NCI-H2227 treated with DMSO at 0.1 percent for 48 hours (cell line): ENCODE results near the gene ZHX3.

Source experiments
- DNase-seq: peaks from one replicate; lab custom pipeline; 2025; lab: John Stamatoyannopoulos, UW

The ZHX3 gene, protein sequence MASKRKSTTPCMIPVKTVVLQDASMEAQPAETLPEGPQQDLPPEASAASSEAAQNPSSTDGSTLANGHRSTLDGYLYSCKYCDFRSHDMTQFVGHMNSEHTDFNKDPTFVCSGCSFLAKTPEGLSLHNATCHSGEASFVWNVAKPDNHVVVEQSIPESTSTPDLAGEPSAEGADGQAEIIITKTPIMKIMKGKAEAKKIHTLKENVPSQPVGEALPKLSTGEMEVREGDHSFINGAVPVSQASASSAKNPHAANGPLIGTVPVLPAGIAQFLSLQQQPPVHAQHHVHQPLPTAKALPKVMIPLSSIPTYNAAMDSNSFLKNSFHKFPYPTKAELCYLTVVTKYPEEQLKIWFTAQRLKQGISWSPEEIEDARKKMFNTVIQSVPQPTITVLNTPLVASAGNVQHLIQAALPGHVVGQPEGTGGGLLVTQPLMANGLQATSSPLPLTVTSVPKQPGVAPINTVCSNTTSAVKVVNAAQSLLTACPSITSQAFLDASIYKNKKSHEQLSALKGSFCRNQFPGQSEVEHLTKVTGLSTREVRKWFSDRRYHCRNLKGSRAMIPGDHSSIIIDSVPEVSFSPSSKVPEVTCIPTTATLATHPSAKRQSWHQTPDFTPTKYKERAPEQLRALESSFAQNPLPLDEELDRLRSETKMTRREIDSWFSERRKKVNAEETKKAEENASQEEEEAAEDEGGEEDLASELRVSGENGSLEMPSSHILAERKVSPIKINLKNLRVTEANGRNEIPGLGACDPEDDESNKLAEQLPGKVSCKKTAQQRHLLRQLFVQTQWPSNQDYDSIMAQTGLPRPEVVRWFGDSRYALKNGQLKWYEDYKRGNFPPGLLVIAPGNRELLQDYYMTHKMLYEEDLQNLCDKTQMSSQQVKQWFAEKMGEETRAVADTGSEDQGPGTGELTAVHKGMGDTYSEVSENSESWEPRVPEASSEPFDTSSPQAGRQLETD

DNA sequence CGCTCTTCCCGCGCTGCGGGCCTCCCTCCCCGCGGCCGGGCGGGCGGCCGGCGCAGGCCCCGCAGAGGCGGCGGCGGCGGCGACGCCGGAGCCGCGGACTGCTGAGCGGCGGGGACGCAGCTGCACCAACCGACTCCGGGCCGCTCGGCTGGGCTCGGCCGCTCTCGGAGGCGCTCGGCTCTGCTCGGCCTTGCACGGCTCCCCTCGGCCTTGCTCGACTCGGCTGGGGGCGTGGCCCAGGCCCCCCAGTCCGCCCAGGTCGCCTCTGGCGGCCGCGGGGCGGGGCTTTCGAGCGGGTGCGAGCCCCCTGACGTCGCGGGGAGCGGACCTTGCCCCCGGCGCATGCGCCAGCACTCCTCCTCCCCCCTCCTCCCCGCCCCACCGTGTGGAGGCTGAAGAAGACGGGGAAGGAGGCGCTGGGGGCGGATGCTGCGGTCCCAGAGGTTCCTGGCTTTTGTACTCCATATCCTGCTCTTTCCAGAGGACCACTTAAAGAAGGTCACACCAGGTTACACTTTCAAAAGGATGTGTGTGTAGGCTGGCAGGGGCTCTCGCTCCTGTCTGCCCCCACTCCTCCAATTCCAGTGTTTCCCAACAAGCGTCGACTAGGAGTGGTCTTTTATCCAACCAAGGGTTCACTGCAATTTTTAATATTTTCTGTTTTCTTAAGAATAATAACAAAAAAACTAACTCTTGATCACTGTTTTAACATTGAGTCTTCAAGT lies at the start of gene ZHX3:
Gene ZHX3, minus strand, starts transcription at position 186 of the 725 bp plus-strand sequence. CDS start 112,815 bp downstream, outside the sequence.
- DNase-seq, result peak; percentile 95

DNA sequence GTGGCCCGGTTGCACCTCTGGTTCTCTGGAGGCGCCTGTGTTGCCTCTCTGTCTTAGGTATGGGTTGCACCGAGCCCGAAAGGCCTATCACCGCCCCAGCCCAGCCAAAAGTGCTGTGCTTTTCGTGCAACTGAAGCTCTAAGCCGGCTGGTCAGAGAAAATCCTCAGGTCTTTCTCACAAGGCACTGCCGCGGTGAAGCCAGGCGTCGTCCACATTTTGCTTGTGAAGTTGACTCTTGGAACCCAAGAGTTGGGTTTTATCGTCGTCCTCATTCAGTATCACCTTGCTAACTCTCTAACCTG lies 49.8 kb upstream of the ZHX3 start:
- no peak for DNase-seq

DNA sequence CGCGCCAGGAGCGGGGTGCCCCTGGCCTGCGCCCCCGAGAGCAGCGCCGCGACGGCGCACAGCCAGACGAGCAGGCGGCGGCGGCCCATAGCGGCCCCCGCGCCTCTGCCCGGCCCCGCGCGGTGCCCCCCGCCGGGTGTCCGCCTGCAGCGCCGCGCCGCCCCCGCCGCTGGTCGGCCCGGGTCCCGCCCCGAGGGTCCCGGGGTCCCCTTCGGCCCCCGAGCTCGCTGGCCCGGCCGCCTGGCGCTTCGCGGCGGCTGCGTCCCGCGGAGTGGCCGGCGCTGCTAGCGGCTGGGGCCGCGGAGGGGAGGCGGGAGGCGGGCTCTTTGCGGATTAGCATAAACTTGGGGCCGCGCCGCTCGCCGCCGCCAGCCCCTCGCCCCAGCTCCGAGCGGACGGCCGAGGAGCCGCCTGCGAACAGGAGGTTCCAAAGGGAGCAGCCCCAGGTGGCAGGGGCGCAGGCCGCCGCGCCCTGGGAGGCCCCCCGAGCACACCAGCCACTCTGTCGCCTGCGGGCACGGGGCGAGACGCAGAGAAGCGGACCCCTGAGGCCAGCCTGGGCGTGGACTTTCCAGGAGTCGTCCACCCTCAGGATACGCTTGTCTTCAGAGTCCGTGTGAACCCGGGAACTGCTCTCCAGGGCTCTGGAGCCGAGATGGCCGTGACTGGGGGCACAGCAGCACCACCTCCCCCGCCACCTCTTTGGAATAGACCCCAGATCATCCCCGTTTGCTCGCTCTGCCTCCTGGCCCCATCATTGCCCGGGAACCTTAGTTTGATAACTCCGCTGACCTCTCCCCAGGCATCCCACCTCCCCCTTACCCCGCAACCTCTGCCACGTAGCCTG lies 49.2 kb upstream of the ZHX3 start, which contains the start of gene EMILIN3:
Gene EMILIN3, minus strand, starts transcription at position 273 of the 847 bp plus-strand sequence. Its CDS starts 184 bp downstream, at position 89.
- peak; percentile 20 for DNase-seq

DNA sequence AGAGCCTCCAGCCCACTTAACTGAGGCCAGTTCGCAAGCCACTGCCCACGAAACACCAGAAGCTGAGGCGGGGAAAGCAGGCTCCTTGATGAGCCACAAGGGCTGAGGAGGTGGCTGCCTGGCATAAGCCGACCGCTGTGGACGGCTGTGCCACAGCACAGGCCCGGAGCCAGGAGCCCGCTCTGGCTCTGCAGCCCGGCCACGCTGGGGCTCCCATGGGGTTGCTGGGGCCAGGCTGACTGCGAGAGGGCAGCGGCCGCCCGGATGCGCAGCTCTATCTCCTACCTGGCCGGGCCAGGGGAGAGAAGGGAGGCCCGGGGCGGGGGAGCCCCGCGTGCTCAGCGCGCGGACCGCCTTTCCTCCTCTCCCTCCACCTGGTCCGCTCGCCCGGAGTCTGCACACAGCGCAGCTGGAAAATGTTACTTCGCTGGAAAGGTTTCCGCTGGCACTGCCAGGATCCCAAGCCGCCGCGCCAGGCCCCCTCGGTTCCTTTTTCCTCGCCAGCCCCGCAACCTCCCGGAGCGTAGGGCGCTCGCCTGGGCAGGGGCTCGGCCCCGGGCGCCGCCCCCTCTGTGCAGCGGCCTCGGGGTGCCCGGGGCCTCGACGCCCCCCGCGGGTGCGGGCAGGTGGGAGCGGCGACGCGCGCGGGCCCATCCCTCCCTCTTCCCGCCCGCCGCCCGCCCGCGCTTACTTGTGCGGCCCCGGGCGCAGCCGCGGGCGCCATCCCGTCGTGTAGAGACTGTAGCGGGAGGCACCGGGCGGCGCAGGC lies 48.4 kb upstream of the ZHX3 start:
- DNase-seq, result peak; percentile 27

DNA sequence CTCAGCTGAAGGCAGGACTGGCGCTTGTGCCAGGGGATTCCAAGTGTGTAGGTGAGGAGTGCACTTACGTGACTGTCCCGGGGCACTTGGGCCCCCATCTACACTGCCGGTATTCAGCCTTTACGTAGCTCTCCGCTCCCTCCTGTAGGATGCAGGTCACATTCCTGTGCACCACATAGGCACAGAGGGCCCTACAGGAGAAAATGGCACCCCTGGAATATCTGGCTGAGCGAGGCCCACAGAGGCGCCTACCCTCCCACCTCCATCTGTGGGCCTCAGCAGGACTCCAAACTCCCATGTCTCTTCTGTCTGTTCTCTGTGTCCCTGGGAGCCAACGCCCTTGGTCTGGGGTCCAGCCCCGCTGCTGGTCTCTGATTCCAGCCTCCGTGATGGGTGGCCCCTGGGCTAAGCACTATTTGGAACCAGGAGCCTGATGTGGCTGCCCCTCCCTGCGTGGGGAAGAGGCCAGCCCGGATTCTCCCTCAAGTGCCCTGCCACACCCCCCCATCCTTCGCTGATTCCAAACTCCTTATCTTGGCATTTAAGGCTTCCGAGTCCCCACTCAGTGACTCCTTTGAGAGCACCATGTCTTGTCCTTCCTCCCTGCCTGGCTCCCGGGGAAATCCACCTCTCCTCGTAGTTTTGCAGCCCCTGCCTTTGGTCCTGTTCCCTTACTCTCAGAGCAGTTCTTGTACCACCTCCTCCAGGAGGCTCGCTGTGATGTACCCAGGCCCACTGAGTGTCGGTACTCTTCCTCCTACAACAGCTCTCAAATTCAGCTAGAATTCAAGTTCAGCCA lies 47.6 kb upstream of the ZHX3 start:
- DNase-seq, result no peak

DNA sequence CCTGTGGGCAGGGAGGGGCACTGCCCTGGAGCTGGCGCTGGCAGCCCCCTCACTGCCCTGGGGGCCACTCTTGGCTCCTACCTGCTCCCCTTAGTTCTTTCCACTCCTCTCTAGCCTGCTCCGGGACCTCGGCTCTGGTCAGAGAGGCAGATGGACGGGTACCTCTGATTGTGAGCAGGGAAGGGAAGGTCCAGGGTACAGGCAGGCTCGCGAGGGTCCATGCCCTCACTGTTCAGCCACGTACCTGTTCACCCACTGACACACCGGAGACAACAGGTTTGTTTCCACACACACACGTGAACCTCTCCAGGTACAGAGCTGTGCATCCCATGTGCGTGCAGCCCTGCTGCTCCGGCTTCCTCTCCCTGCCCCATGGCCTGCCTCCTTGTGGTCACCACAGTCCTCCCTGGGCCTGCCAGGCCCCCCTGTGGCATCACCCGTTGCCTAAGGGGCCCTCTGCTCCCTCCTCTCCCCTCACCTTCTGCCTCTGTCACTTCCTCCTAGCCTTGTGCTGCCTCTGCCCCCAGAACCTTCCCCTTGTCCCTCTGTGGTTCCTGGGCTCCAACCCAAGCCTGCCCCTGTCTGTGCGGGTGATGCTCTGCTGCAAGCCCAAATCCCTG lies 46.8 kb upstream of the ZHX3 start:
- no peak for DNase-seq

DNA sequence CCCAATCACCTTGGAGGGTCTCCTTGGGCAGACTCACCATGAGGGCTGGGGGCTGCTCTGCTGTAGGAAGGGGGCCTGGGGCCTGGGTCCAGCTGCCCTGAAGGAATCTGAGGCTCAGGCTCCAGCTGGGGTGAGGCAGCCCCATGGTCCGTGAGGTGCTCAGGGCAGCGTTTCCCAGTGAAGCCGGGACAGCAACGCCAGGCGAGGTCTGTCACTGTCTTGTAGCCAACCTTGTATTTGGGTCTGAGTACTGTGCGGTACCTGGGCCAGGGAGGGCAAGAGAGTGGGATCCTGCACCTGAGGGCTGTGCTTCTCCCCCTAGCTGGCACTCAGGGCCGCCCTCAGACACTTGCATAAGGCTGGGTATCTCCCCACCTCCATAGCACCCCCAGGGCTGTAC lies 46.1 kb upstream of the ZHX3 start:
- DNase-seq, result no peak

DNA sequence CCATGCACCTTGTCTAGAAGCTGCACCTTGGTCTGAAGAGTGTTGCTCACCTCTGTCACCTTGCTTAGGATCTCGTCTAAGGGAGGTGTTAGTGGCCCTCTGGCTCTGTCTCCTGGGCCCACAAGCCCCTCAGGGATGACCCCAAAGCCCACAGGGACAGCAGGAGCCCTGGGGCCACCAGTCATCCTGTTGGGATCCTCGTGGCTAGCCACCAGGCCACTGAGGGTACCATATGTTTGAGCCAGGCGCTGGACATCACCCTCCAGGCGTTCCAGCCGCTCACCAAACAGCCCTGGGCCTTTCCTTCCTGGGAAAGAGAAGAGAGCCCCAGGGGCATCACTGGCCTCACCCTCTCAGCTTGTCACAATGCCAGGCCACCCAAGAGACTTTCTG lies 45.2 kb upstream of the ZHX3 start:
- no peak for DNase-seq

DNA sequence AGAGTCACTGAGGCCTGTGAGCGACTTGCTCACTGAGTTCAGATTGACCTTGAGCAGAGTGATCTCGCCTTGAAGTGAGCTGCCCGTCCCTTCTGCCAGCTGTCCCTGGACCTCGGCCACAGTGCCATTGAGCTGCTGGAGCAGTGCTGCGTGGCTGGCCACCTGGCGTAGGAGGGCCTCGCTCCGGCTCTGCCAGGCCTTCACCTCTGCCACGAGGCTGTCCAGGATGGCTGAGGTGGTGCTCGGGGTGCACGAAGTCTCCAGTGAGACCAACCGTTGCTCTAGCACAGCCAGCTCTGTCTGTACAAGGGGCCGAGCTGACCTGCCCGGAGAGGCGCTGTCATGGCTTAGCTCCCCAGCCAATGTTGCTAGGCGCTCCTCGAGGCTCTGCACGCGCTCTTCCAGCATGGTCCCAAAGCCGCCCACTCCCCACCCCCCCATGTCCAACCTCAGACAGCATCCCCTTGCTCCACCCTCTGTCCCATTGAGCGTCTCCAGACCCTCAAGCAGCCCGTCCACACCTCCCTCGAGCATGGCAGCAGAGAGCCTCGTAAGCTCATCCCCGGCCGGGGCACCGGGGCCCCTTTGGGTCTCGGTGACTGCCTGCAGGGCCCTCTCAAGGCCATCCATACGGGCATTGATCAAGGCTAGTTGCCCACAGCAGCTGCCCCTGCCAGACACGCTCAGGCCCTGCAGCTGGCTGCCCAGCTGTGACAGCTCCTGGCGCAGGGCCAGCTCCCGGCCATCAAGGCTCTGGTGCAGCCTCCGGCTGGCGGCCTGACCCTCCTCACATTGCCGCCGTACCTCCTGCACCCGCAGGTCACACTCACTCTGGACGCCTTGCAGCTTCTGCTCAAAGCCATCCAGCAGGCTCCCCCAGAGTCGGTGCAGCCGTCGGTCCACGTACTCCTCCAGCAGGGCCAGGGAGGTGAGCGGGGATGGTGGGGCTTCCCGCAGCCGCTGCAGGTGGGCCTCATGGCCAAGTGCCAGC lies 44.5 kb upstream of the ZHX3 start:
- no peak for DNase-seq

DNA sequence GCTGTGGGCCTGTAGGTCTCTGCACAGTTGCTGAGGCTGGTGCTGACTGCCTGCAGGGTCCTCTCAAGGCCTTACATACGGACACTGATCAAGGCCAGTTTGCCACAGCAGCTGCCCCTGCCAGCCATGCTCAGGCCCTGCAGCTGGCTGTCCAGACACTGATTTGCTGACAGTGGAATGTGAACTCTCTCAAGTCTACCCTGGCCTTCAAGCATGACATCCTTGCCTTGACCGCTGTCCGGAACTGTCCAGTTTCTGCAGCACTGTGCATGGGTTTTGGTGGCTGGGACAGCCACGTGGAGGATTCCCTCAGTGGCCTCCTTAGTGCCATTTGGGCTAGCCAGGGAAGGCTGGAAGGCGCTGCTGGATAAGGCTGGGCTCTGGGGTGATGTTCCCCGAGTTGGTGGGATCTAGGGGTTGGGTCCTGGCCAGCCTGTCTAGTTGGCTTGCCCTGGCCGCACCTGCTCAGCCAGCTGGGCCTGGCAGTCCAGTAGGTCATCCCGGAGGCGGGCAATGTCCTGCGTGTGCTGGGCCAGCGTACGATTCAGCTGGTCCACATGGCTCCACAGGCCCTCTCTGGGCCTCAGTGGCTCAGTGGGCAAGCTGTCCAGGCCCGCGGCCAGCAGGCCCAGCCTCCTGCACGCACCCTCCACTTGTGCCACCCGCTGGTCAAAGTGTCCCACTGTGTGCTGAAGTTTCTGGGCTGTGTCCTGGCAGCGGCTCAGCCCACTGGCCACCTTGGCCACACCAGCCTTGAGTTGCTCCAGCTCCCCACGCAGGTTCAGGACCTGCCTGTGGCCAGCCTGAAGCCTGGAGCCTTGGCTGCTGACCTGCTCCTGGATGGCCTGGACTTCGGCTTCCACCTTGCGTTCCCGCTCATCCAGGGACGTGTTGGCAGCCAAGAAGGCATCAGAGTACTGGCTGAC lies 43.6 kb upstream of the ZHX3 start:
- no peak for DNase-seq

DNA sequence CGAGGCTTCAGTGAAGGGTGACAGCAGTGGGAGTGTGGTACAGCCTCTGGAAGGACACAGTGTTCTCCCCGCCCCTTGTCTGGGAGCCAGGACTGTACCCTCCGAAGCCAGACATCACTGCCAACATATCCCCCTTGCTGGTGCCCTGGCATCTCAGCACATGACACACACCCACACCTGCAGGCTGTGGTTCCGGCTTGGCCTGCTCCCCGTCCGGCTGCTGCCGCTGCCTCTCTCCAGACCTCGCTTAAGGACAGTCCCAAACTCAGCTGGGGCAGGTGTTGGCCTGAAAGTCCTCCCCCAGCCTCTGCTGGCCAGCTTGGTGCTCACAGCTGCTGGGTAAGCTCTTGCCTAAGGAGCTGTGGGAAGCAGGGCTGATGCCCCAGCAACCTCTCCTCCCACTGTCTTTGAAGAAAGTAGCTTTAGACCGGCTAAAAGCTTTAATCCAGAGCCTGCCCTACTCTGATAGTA lies 42.0 kb upstream of the ZHX3 start:
- DNase-seq, result no peak

DNA sequence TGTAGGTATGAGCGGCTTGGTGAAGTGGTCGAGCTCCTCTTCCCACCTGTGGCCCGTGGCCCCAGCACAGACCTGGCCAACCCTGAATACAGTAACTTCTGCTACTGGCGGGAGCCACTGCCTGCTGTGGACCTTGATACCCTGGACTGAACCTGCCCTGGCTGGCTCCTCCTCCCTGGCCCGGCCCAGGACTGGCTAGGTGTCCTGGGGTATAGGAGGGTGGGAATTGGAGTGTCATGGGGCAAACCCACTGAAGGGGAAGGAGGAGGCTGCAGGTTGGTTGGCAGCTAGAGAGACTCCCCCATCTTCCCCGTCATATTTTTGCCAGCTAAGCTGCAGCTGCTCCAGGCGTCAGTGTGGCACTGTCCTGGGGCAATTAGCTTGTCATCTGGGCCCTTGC lies 41.2 kb upstream of the ZHX3 start:
- no peak for DNase-seq

DNA sequence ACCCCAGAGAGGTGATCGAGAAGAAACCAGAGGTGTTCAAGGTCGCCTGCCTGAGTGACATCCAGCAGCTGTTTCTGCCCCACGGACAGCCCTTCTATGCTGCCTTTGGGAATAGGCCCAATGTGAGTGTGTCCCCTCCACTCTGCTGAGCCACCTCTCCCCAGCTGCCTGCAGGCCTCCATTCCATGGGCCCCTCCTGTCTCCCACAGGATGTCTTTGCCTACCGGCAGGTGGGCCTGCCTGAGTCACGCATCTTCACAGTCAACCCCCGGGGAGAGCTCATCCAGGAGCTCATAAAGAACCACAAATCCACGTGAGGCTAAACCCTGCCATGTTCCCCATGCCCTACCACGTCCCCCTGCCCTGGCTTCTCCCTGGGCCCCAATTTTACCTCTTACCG lies 40.7 kb upstream of the ZHX3 start:
- DNase-seq, result no peak

DNA sequence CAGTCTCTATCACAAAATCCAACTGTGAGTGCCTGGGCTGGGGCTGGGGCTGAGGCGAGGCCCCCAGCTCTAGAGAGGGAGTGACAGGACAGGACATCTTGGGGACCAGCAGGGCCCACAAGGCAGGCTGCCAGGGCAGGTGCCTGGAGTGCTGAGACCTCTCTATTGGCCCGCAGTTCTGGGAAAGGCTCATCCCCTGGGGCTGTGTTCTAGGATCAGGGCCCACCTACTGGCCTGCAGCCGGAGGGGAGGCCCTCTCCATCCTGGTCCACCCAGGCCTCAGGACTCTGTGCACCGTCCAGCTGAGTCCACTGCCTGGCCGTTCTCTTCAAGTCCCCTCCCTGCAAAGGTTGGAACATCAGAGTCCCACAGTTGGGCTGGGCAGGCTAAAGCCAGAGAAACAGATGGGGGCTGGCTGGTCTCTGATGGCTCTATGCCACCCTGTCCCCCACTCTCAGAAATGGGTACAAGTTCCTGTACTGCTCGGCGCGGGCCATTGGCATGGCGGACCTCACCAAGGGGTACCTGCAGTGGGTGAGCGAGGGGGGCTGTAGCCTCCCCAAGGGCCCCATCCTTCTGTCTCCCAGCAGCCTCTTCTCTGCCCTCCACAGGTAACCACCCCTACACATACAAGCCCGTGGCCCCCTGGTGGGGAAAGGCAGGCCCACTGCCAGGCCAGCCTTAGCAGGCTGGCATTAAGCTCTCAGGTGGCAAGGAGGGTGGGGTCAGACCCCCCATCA lies 40.1 kb upstream of the ZHX3 start:
- DNase-seq, result no peak

DNA sequence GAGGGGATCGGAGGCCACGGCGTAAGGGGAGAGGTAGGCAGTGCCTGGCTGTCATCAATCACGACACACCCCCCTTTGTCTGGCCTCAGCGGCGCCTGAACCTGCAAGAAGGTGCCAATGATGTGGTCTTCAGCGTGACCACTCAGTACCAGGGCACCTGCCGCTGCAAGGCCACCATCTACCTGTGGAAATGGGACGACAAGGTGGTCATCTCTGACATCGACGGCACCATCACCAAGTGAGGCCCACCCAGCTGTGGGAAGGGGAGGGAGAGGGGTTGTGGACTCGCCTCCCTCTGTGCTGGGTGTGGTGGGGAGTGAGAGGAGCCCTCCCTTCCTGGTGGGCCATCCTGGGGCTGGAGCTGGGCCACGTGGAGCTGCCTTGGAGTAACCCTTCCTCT lies 39.4 kb upstream of the ZHX3 start:
- no peak for DNase-seq

DNA sequence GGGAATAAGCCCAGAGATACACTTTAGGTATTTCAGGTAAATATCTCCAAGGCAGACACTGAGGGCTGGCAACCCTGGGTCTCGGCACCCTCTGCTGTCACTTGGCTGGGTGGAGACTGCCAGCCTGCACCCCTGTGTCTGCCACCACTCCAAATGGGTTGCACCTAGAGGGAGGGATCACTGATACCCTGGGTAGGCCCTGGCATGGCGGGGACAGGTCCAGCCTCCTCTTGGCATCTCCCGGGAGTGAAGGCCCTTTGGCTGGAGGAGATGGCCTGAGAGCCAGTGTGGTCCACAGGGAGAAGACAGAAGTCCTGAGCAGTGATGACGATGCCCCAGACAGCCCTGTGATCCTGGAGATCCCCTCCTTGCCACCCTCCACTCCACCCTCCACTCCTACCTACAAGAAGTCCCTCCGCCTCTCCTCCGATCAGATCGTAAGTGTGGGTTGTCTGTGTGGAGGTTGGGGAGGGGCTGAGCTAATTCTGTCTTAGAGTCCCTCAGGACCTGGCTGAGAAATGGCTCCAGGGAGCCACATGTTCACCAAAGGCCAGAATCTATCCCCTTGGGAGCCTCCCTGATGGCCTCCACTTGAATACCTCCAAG lies 38.2 kb upstream of the ZHX3 start:
- no peak for DNase-seq
